HPDE6-E6E7 (cell line): ENCODE measurements around the gene NUDC.
"Not testable (repeated sequence)": the region's sequence is repeated elsewhere in the genome, so short reads cannot be mapped to it uniquely, and the experiment has no call there.

Experiments used
- DNase-seq: peaks from one replicate; pipeline ENCODE4 v3.0.0; 2011; ENCODE audit warnings: missing footprints; ENCODE audit errors: extremely low spot score

NUDC gene

GRCh38 chr1:26989403-26990109 lies 68.0 kb downstream of the NUDC start:
- not testable (repeated sequence) for DNase-seq

- no peak for DNase-seq
Observed at GRCh38 chr1:26991310-26992116, 70.0 kb downstream of the NUDC start.

- DNase-seq, result no peak
Observed at GRCh38 chr1:26993237-26994019, 71.9 kb downstream of the NUDC start, which contains the start of gene TRNP1. Gene TRNP1 (plus strand): TSS chr1:26993692. CDS start chr1:26993787, 95 bp downstream.

- DNase-seq, result no peak
Observed at GRCh38 chr1:26994020-26994786, 72.7 kb downstream of the NUDC start.

GRCh38 chr1:26994787-26995517 lies 73.4 kb downstream of the NUDC start:
- no peak for DNase-seq

GRCh38 chr1:26996024-26996423 lies 74.5 kb downstream of the NUDC start:
- no peak for DNase-seq
